Measurements from ENCODE around the gene PIWIL1.

DNA sequence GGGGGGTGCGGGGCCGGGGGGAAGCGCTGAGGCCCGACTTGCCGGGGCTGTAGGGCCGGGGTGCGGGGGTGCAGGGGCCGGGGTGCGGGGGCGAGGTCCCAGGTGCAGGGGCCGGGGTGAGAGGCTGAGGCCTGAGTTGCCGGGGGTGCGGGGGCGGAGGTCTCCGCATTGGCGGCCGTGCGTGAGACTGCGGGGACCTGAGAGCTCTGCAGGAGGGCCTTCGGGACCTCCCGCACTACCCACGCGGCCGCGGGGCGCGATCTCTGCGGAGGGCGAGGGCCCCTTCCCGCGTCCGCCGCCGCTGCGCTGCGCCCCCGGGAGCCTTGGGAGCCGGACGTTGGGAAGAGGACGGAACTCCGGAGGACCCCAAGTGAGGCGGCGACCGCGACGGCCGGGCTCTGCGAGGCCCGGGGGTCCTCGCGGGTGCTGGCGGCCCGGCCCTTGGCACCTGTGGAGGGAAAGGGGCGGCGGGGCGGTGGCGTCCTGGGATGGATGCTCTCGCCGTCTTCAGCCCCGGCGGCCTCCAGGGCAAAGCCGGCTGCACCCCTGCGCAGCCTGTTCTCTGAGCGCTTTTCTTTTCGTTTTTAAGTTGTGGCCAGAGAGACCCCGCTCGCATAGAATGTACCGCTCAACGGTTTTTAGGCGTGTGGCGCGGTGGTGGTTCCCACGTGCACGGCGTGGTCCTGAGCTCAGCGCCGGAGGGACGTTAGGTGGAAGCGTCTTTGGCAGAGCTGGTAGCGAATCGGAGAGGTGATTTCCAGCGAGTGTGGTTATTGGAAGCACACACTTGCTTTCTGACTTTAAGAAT lies 1.3 kb downstream of the PIWIL1 start:
- TF ChIP-seq, protein P1, sequence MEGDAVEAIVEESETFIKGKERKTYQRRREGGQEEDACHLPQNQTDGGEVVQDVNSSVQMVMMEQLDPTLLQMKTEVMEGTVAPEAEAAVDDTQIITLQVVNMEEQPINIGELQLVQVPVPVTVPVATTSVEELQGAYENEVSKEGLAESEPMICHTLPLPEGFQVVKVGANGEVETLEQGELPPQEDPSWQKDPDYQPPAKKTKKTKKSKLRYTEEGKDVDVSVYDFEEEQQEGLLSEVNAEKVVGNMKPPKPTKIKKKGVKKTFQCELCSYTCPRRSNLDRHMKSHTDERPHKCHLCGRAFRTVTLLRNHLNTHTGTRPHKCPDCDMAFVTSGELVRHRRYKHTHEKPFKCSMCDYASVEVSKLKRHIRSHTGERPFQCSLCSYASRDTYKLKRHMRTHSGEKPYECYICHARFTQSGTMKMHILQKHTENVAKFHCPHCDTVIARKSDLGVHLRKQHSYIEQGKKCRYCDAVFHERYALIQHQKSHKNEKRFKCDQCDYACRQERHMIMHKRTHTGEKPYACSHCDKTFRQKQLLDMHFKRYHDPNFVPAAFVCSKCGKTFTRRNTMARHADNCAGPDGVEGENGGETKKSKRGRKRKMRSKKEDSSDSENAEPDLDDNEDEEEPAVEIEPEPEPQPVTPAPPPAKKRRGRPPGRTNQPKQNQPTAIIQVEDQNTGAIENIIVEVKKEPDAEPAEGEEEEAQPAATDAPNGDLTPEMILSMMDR (IDR thresholded peaks at IDR 0.05): no peak
- TF ChIP-seq POLR2A (IDR thresholded peaks at IDR 0.05): no peak
